ENCODE results near the gene HDAC4. TPM values are rescaled to one million over a fixed set of nuclear protein-coding genes. Genes with fewer than 3 reads are reported as not detected.

The HDAC4 gene
- total RNA-seq, 1 donor from 2014 or later: 46.2 TPM

DNA sequence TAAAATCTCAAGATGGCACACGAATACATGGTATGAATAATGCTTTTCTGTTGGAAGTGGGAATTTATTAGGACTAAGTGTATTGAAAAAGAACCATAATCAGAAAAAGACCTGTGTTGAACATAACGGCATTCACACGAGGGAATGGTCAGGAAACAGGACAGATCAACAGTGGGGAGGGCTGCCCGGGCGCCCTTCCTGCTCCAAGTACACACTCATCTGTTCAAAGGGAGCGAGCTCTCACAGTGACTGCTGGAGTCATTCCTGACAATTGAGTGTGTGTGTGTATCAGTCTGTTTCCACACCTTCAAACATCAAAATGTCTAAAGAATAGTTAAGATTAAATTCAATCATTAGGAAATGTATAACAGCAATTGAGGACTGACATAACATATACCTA, 167.2 kb downstream of the HDAC4 start:
- TF ChIP-seq, protein P1, sequence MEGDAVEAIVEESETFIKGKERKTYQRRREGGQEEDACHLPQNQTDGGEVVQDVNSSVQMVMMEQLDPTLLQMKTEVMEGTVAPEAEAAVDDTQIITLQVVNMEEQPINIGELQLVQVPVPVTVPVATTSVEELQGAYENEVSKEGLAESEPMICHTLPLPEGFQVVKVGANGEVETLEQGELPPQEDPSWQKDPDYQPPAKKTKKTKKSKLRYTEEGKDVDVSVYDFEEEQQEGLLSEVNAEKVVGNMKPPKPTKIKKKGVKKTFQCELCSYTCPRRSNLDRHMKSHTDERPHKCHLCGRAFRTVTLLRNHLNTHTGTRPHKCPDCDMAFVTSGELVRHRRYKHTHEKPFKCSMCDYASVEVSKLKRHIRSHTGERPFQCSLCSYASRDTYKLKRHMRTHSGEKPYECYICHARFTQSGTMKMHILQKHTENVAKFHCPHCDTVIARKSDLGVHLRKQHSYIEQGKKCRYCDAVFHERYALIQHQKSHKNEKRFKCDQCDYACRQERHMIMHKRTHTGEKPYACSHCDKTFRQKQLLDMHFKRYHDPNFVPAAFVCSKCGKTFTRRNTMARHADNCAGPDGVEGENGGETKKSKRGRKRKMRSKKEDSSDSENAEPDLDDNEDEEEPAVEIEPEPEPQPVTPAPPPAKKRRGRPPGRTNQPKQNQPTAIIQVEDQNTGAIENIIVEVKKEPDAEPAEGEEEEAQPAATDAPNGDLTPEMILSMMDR (IDR thresholded peaks at IDR 0.05; ENCODE audit: unreplicated experiment): no peak
- DNase-seq (ENCODE audit: low spot score, unreplicated experiment): no peak
- H3K36me3 Mint-ChIP-seq (ENCODE audit: insufficient read depth): no peaks in the 10 kb centered on the region
- no peaks in the 10 kb centered on the region for H3K27me3 Mint-ChIP-seq
- H3K27ac Mint-ChIP-seq: no peak overlapping the region
- peaks cover 2% of the 10 kb centered on the region for H3K4me1 Mint-ChIP-seq (ENCODE audit: low read depth)
- H3K4me3 Mint-ChIP-seq (ENCODE audit: low read depth): no peak overlapping the region
- no peaks in the 10 kb centered on the region for H3K9me3 Mint-ChIP-seq (ENCODE audit: low read depth)

DNA sequence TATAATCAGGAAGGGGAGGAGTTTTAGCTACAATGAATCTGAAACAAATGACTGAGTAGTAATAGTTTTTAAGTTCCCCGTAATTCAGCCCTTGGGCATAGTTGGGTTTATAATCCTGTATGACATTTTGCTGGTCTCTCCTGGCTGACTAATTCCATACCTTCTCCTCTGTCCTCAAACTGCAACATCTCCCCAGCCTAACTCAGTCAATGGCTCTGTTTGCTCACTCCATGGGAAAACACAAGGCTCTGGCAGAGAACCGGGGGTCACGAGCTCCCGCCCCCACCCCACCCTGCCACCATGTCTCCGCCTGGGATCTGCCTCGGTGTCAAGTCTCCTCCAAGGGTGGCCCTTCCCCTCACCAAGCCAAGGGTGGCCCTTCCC, 168.6 kb downstream of the HDAC4 start:
- H3K27ac Mint-ChIP-seq: no peak overlapping the region
- H3K27me3 Mint-ChIP-seq: no peaks in the 10 kb centered on the region
- no peaks in the 10 kb centered on the region for H3K9me3 Mint-ChIP-seq (ENCODE audit: low read depth)
- H3K36me3 Mint-ChIP-seq (ENCODE audit: insufficient read depth): no peaks in the 10 kb centered on the region
- H3K4me3 Mint-ChIP-seq (ENCODE audit: low read depth): no peak overlapping the region
- DNase-seq (ENCODE audit: low spot score, unreplicated experiment): no peak
- TF ChIP-seq, protein P1 (IDR thresholded peaks at IDR 0.05; ENCODE audit: unreplicated experiment): no peak
- H3K4me1 Mint-ChIP-seq (ENCODE audit: low read depth): peaks cover 6% of the 10 kb centered on the region

DNA sequence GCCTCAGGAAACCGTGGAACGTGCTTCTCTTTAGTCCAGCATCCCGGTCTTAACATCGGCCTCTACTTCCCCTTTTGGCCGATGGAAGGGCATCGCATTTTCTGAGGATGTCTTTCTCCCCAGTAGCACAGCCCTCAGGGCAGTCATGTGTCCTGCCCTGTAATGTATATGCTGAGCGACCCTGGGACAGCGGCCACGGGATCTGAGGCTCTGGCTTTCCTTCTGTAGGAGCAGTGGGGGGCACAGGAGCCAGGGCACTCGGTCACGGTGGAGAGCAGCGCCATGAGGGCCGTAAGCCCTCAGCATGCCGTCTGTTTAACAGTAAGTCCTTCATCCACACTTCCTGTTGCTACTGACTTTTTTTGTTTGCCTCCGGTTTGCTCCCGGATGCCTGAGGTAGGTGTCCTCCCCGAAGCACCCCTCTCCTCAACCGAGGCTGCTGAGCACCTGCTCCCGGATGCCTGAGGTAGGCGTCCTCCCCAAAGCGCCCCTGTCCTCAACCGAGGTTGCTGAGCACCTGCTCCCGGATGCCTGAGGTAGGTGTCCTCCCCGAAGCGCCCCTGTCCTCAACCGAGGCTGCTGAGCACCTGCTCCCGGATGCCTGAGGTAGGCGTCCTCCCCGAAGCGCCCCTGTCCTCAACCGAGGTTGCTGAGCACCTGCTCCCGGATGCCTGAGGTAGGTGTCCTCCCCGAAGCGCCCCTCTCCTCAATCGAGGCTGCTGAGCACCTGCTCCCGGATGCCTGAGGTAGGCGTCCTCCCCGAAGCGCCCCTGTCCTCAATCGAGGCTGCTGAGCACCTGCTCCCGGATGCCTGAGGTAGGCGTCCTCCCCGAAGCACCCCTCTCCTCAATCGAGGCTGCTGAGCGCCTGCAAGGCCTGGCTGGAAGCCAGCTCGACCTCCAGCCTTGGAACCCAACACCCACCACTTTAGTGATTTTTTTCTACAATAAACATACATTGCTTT, 169.3 kb downstream of the HDAC4 start:
- TF ChIP-seq, protein P1 (IDR thresholded peaks at IDR 0.05; ENCODE audit: unreplicated experiment): no peak
- Mint-ChIP-seq H3K27ac (no peak overlapping the region), H3K27me3 (no peaks in the 10 kb centered on the region), H3K4me3 (ENCODE audit: low read depth) (no peak overlapping the region), H3K9me3 (ENCODE audit: low read depth) (no peaks in the 10 kb centered on the region), H3K36me3 (ENCODE audit: insufficient read depth) (no peaks in the 10 kb centered on the region), H3K4me1 (ENCODE audit: low read depth) (peaks cover 6% of the 10 kb centered on the region)
- DNase-seq (ENCODE audit: low spot score, unreplicated experiment): no peak

DNA sequence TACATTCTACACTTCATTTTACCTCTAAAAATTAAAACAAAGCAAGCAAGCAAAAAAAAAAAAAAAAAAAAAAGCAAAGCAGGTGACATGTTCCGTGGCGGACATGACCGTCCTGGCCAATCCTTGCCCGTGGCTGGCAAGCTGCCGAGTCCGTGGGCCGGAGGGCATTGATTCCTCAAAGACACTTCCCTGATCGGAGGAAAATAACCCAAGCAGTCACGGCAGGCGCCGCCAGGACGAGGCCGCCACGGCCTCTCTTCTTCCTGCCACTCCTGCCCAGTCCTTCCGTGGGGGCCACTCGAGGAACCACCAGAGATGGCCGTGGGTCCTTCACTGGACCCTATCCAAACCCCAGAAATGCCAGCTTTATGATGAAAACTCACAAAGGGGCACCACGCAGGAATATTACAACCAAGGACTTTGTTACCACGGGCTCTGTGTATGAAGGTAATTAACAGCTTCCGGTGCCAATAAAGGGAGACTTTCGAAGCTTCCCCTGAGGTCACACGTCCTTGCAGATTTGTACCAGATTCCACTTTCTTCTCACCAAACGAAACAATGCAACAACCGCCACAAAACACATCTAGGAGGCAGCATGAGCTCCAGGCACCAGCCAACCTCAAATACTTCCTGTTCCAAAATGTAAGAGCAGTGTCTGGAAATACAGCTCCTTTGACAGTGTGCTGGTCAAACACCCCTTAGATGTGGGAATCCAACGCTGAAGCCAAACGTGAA, 170.3 kb downstream of the HDAC4 start:
- Mint-ChIP-seq H3K36me3 (ENCODE audit: insufficient read depth) (no peaks in the 10 kb centered on the region), H3K4me1 (ENCODE audit: low read depth) (peaks cover 11% of the 10 kb centered on the region), H3K9me3 (ENCODE audit: low read depth) (no peaks in the 10 kb centered on the region), H3K27me3 (no peaks in the 10 kb centered on the region), H3K4me3 (ENCODE audit: low read depth) (no peak overlapping the region), H3K27ac (no peak overlapping the region)
- TF ChIP-seq, protein P1 (IDR thresholded peaks at IDR 0.05; ENCODE audit: unreplicated experiment): no peak
- DNase-seq (ENCODE audit: low spot score, unreplicated experiment): no peak

DNA sequence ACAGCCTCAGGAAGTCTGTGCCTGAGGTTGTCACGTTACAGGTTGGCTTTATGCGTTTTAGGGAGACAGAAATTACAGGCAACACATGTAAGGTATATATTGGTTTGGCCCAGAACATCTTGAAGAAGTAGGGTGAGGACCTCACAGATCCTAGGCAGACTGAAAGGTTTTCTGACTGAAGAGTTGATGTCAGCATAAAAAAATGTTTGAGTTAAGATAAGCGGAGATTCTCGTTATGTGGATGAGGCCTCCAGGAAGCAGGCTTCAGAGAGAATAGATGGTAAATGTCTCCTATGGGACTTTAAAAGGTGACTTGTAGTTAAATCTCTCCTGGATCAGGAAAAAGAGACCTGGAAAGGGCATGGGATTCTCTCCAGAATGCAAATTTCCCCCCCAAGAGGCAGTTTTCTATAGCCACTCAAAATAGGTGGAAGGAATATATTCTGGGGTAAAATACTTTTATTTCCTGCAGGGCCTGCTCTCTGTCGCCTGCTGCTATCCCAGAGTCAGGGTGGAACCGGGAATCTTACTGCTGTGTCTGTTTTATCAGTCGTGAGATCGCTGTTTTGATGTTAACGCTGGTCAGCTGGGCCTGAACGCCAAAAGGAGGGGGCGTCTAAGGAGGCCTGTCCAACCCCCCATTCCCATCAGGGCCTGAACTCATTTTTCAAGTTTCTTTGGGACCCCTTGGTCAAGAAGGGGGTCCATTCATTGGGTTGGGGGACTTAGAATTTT, 171.1 kb downstream of the HDAC4 start:
- DNase-seq (ENCODE audit: low spot score, unreplicated experiment): no peak
- Mint-ChIP-seq H3K27me3 (no peaks in the 10 kb centered on the region), H3K36me3 (ENCODE audit: insufficient read depth) (no peaks in the 10 kb centered on the region), H3K27ac (no peak overlapping the region), H3K4me3 (ENCODE audit: low read depth) (no peak overlapping the region), H3K4me1 (ENCODE audit: low read depth) (peaks cover 14% of the 10 kb centered on the region), H3K9me3 (ENCODE audit: low read depth) (no peaks in the 10 kb centered on the region)
- TF ChIP-seq, protein P1 (IDR thresholded peaks at IDR 0.05; ENCODE audit: unreplicated experiment): no peak
